GM10266 (cell line): ENCODE measurements around the gene POGK.
"Not testable (repeated sequence)": the region's sequence is repeated elsewhere in the genome, so short reads cannot be mapped to it uniquely, and the experiment has no call there.

ENCODE experiments used
- DNase-seq: peaks from one replicate; pipeline ENCODE4 v3.0.0; 2012; ENCODE audit errors: extremely low spot score
- CTCF ChIP-seq: IDR thresholded peaks from 2 replicates; pipeline ENCODE4 v1.5.1; 2012; ENCODE audit warnings: mild to moderate bottlenecking, low read depth; ENCODE audit not compliant: control insufficient read depth, insufficient read depth; ENCODE audit errors: missing control alignments

The POGK gene

GRCh38 chr1:166875302-166875733, 36.0 kb downstream of the POGK start:
- TF ChIP-seq CTCF = no peak
- DNase-seq = no peak

- peak; percentile 95 for DNase-seq
- TF ChIP-seq CTCF = peak; percentile 36
These were observed 36.7 kb downstream of the POGK start, which contains the start of gene TADA1 for GRCh38 chr1:166875734-166876539. TADA1 (minus strand) TSS chr1:166876264; CDS start chr1:166876233, 31 bp downstream.

GRCh38 chr1:166876540-166876838, 37.2 kb downstream of the POGK start:
- DNase-seq = no peak
- TF ChIP-seq CTCF = no peak

- DNase-seq = not testable (repeated sequence)
These were observed 39.1 kb downstream of the POGK start for GRCh38 chr1:166878173-166878917.

- no peak for DNase-seq
- TF ChIP-seq CTCF = no peak
These were observed 43.6 kb downstream of the POGK start for GRCh38 chr1:166882893-166883292.

GRCh38 chr1:166884040-166884642, 44.9 kb downstream of the POGK start:
- no peak for DNase-seq
- TF ChIP-seq CTCF = peak; percentile 51

- no peak for TF ChIP-seq CTCF
These were observed 45.7 kb downstream of the POGK start for GRCh38 chr1:166884971-166885370.

More at GRCh38 chr1:166884971-166885370, 45.7 kb downstream of the POGK start:
- DNase-seq = no peak
